Peyer's patch (tissue), 4 donors: ENCODE results near the gene RNF44.

Experiments
- CTCF ChIP-seq, 6 experiments: fragments of 450-650 bp in 4 of 6; fragments of 200-600 bp in 2 of 6; sonication (generic) in 1 of 6; IDR thresholded peaks; one replicate each; pipeline ENCODE4 v1.5.1; 2017 to 2019; ENCODE audit warnings: antibody characterized with exemption in 6 of 6, mild to moderate bottlenecking in 3 of 6, moderate library complexity in 1 of 6
- POLR2A ChIP-seq, 2 donors: fragments of 450-650 bp; IDR thresholded peaks; one replicate each; pipeline ENCODE4 v1.5.1; 2017; ENCODE audit warnings: antibody characterized with exemption in 2 of 2, mild to moderate bottlenecking in 2 of 2, moderate library complexity in 2 of 2

GRCh38 chr5:176561259-176561658, 24.1 kb upstream of the RNF44 start:
- TF ChIP-seq CTCF (IDR thresholded peaks at IDR 0.05) (no peak), POLR2A (IDR thresholded peaks at IDR 0.05) (no peak)
